Kidney epithelial cell (primary cell): ENCODE results near the gene NKAIN4. TPM values are rescaled to one million over a fixed set of nuclear protein-coding genes. Genes with fewer than 3 reads are reported as not detected.

ENCODE experiments used
- DNase-seq: peaks from one replicate; pipeline ENCODE4 v3.0.0-alpha.2; 2010; ENCODE audit warnings: low read depth
- H3K27me3 ChIP-seq: 2 replicates; pipeline ENCODE4 v1.6.0; 2011; ENCODE audit warnings: low read length; ENCODE audit not compliant: control insufficient read depth, insufficient read depth
- H3K36me3 ChIP-seq: 2 replicates; pipeline ENCODE4 v1.5.1; 2011; ENCODE audit warnings: low read length; ENCODE audit not compliant: control insufficient read depth, insufficient read depth
- H3K4me3 ChIP-seq: 2 replicates; pipeline ENCODE4 v1.5.1; 2011; ENCODE audit warnings: low read depth, mild to moderate bottlenecking, control low read depth, low read length
- CTCF ChIP-seq: IDR thresholded peaks from 2 replicates; pipeline ENCODE4 v1.5.1; 2011; ENCODE audit warnings: mild to moderate bottlenecking, moderate library complexity, low read length, control low read depth, inconsistent platforms; ENCODE audit not compliant: insufficient read depth, poor library complexity, severe bottlenecking
- total RNA-seq: library from RNA; depleted of rRNA; stranded (reverse); fragments of >200 nt; gene quantifications from 2 replicates; pipeline ENCODE4 v1.2.3, GENCODE V29; 2015

The NKAIN4 gene
- total RNA-seq, 1 donor from 2014 or later, result 65.4 TPM

- Histone ChIP-seq H3K36me3 (no peaks in the 10 kb centered on the region), H3K4me3 (no peak overlapping the region), H3K27me3 (peaks cover 3% of the 10 kb centered on the region)
- no peak for TF ChIP-seq CTCF
- no peak for DNase-seq
These were observed 28.0 kb downstream of the NKAIN4 start for GRCh38 chr20:63226042-63226943.

- no peak for TF ChIP-seq CTCF
- Histone ChIP-seq H3K27me3 (peaks cover 10% of the 10 kb centered on the region), H3K4me3 (no peak overlapping the region), H3K36me3 (no peaks in the 10 kb centered on the region)
- DNase-seq, result no peak
These were observed 29.2 kb downstream of the NKAIN4 start for GRCh38 chr20:63225082-63225454.

- no peak for DNase-seq
- no peaks in the 10 kb centered on the region for H3K36me3 ChIP-seq
- H3K27me3 ChIP-seq, result peaks cover 13% of the 10 kb centered on the region
- H3K4me3 ChIP-seq, result no peak overlapping the region
- peak; percentile 41 for TF ChIP-seq CTCF
These were observed 29.7 kb downstream of the NKAIN4 start for GRCh38 chr20:63224412-63225081.

GRCh38 chr20:63223826-63224207 is 30.4 kb downstream of the NKAIN4 start:
- peaks cover 13% of the 10 kb centered on the region for H3K27me3 ChIP-seq
- no peak overlapping the region for H3K4me3 ChIP-seq
- H3K36me3 ChIP-seq, result no peaks in the 10 kb centered on the region
- TF ChIP-seq CTCF, result no peak
- no peak for DNase-seq

GRCh38 chr20:63223121-63223825 is 31.0 kb downstream of the NKAIN4 start:
- H3K4me3 ChIP-seq, result no peak overlapping the region
- no peak for DNase-seq
- peak; percentile 88 for TF ChIP-seq CTCF
- H3K27me3 ChIP-seq, result peaks cover 13% of the 10 kb centered on the region
- H3K36me3 ChIP-seq, result no peaks in the 10 kb centered on the region
